ENCODE data around the gene VANGL1.

DNA sequence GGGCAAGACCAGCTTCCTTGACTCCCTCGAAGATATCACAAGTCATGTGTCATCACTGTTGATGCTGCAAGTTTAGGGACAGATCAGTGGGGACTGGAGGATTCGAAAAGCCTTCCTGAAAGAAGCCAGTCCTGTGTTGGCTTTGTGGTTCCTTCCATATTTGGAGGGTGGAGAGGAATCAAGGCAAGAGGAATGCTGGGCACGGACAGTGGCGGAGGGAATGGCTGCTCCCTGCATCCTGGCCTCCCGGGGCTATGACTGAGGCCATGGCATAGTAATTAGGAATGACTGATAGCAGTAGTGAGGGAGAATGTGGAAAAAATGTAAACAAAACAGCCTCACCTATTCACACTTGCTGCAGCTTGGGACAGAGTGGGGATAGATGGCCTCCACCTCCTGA lies 36.4 kb downstream of the VANGL1 start:
- no peak for TF ChIP-seq EZH2 (IDR thresholded peaks at IDR 0.05; ENCODE audit: borderline replicate concordance, low read length)
- TF ChIP-seq, protein P1, sequence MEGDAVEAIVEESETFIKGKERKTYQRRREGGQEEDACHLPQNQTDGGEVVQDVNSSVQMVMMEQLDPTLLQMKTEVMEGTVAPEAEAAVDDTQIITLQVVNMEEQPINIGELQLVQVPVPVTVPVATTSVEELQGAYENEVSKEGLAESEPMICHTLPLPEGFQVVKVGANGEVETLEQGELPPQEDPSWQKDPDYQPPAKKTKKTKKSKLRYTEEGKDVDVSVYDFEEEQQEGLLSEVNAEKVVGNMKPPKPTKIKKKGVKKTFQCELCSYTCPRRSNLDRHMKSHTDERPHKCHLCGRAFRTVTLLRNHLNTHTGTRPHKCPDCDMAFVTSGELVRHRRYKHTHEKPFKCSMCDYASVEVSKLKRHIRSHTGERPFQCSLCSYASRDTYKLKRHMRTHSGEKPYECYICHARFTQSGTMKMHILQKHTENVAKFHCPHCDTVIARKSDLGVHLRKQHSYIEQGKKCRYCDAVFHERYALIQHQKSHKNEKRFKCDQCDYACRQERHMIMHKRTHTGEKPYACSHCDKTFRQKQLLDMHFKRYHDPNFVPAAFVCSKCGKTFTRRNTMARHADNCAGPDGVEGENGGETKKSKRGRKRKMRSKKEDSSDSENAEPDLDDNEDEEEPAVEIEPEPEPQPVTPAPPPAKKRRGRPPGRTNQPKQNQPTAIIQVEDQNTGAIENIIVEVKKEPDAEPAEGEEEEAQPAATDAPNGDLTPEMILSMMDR (IDR thresholded peaks at IDR 0.05; ENCODE audit: low read length) = no peak
